GM21619 (cell line): ENCODE data around the gene DBH.

Experiments used
- ATAC-seq: cut with Tn5 transposase; IDR thresholded peaks from one replicate; pipeline ENCODE4 v1.9.1; 2021; ENCODE audit not compliant: unreplicated experiment

The DBH gene

DNA sequence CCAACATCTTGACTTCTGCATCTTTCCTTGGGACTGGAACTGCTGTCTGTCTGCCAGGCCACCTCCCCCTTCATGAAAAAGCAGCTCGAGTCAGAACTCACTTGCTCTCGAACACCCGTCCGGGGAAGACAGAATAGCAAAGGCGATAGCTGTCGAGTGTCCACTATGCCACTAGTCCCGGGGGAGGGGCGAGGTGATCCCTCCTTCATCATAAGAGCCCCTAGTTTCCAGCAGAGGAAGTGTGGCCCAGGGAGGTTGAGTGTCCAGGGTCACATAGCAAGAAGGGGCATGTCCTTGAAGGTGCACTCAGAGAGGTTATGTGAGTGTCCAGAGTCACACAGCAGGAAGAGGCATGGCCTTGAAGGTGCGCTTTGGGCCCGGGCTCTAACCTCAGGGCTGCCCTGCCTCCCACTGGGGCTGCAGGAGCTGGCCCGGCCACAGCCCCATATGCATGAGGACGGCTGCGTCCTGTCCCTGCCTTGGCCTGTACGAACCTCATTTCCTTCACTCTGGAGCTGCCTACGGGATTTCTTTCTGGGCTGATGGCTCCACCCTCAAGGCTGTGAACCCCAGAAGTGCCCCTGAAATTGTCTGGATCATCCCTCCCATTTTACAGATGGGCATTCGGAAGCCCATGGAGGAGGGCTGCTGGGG lies 6.7 kb downstream of the DBH start:
- ATAC-seq, result no peak

DNA sequence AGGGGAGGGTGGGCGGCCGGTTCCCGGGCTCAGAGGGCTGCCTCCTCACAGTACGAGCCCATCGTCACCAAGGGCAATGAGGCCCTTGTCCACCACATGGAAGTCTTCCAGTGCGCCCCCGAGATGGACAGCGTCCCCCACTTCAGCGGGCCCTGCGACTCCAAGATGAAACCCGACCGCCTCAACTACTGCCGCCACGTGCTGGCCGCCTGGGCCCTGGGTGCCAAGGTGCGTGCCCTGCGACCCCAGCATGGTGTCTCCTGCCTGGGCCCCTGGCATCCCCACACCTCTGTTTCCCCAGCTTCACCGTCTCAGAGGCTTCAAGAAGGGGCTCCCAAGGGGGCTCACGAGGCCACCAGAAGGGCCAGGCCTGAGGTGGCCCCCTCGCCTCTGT lies 7.2 kb downstream of the DBH start:
- no peak for ATAC-seq

DNA sequence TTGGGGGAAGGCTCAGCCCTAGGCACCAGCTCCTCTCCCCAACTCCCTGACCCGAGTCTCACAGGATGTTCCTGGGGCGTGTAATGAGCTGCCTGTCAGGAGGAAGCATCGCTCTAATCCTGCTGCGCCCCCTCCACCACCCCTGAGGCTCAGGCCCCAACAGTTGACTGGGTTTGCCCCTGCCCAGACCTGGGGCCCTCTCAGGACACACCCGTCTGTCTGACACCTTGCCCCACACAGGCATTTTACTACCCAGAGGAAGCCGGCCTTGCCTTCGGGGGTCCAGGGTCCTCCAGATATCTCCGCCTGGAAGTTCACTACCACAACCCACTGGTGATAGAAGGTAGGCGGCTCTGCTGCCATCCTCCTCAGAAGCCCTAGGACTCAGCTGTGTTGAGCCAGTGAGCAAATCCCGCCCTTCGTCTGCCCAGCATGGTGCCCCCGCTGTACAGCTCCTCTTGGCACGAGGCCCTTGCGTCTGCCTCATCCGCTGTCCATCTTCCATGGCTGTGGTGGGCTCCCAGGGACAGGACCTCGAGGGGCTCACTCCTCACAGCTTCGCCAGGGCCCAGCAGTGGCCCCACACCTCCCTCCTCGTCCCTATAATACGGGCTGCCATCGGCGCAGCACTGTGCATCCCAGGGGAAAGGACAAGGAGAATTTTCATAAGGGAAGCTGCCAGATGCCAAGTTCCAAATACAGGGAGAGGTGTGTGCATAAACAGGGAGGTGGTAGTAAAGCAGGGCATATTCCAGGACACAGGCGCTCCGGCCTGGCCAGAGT lies 8.0 kb downstream of the DBH start:
- no peak for ATAC-seq

DNA sequence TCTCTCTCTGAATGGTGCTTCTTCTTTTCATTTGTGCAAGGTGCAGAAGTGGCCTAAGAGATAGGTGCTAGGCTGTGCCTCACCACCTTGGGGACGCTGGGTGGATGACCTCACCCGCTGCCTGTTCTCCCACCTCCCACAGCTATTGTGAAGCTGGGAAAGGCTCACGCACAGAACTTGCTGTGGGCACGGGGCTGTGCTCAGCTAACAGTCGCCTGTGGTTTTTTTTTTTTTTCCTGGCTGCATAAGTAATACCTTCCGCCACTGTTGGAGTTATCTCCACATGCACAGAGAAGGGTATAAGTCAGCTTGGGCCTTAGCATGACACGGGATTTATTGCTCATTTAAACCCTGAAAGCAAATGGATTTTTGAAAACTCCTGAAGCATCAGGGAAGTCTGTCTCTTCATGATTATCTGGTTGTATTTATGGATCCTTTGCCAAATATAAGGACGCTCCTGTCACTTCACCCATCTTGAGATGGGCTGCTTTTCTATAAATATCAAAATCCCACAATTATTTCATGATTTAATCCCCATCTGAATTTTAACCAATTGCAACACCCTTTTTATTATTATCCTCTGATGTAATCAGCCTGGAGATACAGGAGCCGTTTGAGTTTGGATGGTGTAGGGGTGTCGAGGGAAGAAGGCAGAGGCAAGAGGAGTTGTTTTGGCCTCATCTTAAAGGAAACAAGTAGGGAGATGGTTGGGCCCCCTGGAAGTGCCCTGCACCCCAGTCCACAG lies 9.0 kb downstream of the DBH start:
- ATAC-seq, result no peak

DNA sequence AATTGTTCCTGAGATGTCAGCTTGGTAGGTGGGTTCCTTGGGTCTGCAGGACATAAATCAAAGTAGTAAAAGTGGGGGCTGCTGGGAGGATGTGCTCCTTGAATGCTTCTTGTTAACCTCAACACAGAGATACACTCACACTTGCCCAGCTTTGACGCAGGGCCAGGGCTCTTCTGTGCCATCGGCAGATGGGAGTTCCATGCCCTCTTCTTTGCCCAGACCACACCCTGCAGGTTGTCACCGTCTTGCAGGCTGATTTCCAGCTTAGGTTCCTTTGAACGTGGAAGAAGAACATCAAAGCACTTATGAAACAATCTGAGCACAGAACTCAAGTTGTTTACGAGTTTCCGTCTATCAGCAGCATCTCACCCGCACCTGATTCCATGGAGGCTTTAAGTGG lies 11.0 kb downstream of the DBH start:
- no peak for ATAC-seq

DNA sequence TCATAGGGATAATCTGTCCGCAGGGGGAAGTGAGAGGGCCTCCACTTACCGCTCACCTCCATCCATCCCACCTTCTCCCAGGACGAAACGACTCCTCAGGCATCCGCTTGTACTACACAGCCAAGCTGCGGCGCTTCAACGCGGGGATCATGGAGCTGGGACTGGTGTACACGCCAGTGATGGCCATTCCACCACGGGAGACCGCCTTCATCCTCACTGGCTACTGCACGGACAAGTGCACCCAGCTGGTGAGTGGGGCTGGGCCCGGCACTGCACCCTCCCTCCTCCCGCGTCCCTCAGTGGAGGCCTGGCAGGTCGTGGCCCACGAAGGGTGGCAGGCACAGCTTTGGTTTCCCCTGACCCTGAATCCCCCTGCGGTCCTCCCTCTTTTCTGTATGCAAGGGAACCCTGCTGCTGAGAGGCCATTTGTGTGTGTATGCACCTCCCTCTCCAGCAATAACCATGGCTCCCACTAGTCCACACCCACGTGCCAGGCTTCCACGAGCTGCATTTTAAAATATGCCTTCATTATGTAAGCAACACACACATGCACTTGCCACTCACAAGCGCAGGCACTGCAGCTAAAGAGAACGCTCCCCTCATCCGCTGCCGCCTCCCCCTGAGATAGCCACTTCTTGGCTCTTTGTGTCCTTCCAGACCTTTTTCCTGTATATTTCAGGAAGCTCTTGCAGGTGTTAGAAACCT lies 11.8 kb downstream of the DBH start:
- ATAC-seq, result no peak

DNA sequence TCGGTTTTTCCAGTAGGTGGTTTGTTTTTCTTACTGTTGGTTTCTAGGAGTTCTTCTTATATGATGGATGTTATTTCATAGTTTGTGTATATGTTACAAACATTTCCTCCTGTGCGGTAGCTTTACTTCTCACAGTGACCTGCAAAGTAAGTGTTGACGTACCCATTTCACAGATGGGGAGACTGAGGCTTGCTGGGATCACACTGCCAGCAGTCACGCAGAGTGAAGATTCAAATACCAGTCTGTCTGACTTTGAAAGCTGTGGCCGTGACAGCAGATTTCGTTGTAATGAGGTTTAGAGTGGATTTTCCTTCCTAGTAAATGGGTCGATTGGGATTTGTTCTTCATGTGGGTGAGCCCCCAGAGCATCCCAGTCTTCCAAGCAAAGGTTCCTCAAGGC lies 13.0 kb downstream of the DBH start:
- no peak for ATAC-seq

DNA sequence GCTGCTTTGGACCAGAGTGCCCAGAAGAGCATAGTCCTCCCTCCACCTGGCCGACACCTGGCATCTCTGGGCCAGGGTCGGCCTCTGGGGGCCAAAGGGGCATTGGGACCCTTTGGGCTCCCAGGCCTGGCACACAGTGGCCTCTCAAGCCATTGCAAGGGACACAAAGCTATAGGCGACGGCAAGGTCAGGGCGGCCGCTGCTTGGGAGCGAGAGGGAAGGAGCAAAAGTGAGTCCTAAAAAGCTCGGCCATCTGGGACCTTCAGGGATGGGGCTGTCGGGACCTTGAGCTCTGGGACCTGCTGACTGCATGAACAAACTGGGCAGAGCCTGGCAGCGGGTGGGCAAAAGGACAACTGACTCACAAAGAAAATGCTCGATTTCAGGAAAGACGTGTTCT lies 13.9 kb downstream of the DBH start:
- ATAC-seq, result no peak

DNA sequence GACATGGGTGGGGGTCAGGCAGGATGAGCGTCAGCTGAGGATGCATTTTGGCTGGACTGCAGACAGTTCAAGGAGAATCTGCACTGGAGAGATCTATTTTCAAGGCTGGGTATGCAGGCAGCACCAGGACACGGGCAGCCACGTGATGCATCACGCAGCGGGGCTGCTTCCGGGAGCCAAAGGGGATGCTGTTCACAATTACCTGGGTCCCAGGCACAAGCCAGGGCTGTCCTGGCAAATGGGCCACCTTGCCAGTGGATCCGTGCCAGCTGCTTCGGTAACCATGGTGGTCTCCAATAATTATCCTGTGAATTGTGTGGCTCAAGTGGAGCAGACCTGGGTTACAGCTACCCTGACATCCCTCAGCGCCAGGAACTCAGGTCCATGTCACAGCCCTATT lies 17.5 kb downstream of the DBH start:
- ATAC-seq, result no peak

DNA sequence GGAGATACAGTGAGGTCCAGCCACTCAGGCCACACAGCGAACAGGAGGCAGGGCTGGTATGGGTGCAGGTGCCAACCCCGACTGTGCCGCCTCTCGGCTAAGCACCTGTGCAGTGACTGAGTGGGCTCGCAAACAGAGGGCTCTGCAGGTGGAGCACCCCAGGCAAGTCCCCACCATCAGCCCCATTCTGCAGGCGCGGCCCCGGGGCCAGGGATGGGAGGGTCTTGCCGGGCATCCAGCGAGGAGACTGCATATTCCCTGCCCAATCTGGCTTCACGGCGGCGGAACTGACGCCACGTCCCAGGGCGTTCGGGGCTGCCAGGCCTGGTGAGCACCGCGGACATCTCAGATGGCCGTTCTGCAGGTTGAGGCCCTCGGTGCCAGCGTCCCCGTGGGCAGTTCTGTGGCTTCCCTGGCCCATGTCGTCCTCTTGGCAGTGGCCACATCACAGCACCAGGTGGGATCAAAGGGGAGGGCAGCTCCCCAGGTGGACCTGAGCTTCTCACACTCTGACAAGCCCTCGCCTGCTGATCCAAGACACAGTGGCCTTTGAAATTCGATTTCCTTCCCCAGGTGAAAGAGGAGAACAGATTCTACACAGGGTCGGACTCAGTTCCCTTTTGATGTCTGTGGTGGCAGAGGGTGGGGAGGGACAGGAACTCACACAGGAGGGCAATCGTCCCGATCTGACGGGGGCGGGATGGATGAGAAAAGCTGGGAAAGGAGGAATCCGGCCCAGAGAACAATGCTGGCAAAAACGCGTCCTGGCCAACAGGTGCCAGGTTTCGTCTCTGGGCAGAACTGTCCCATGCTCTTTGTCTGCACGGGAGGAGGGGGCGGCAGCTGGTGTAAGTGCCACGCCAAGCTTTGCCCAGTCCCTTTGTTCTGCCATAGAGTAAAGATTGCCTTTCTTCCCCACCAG lies 18.8 kb downstream of the DBH start:
- no peak for ATAC-seq

DNA sequence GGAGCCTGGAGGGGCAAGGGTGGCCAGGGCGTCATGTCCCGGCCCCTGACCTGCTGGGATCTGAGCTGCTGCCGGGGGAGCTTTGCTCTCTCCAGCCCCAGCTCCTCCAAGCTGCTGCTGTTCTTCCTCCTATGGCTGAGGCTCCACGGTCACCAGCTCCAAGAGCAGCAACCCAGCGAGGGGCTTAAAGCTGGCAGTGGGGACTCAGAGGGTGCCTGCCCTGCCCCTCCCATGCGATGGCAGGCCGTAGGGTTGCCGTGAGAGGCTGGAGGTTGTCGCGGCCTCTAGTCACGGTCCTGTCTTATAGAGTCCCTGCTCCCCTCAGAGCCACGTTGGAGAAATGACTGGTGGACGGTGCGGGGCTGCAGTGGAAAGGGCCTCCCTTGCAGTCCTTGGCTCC lies 19.5 kb downstream of the DBH start:
- no peak for ATAC-seq

DNA sequence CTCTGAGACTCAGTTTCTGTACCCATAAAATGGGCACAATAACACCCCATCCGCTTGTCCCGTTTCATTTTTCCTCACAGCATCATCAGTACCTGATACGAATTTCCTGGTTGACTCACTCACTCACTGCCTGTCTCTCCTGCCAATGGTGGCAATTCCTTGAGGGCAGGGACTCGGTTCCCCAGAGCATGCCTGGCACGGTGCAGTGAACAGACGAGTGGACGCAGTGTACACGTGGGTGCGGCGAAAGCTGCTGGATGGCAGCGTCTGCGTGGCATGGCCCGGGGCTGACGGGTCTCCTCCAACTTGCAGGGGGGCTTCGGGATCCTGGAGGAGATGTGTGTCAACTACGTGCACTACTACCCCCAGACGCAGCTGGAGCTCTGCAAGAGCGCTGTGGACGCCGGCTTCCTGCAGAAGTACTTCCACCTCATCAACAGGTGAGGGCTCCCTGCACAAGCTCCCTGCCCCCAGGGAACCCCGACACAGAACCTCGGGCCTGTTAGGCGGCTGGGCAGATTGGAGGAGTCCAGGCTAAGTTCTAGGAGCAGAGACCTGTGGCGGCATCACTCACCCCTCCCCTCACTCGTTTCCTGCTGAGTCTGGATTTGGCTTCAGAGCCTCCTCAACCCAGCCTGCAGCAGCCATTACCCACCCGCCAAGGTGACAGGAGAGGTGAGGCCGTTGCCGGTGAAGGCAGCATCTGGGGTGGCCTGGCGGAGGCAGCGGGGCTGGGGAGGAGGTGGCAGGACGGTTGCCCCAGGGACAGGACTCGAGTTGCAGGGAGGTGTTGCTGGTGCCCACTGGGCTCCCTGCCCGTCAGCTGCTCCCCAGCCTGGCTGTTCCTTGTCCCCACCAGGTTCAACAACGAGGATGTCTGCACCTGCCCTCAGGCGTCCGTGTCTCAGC lies 20.3 kb downstream of the DBH start:
- no peak for ATAC-seq

DNA sequence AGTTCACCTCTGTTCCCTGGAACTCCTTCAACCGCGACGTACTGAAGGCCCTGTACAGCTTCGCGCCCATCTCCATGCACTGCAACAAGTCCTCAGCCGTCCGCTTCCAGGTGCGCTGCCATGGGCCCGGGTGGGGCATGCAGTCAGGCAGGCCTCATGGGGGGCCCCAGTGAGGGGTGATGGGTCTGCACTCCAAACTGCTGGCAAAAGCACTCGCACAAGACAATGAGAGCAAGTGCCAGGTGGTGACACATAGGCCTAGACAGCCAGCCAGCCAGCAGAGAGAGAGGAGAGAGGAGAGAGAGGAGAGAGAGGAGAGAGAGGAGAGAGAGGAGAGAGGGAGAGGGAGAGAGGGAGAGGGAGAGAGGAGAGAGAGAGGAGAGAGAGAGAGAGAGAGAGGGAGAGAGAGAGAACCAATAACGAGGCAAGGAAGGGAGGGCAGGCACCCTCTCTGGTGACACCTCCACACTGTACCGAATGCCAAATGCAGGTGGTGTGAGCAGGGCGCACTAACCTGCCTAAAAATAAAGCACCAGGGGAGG lies 21.0 kb downstream of the DBH start:
- ATAC-seq, result no peak

DNA sequence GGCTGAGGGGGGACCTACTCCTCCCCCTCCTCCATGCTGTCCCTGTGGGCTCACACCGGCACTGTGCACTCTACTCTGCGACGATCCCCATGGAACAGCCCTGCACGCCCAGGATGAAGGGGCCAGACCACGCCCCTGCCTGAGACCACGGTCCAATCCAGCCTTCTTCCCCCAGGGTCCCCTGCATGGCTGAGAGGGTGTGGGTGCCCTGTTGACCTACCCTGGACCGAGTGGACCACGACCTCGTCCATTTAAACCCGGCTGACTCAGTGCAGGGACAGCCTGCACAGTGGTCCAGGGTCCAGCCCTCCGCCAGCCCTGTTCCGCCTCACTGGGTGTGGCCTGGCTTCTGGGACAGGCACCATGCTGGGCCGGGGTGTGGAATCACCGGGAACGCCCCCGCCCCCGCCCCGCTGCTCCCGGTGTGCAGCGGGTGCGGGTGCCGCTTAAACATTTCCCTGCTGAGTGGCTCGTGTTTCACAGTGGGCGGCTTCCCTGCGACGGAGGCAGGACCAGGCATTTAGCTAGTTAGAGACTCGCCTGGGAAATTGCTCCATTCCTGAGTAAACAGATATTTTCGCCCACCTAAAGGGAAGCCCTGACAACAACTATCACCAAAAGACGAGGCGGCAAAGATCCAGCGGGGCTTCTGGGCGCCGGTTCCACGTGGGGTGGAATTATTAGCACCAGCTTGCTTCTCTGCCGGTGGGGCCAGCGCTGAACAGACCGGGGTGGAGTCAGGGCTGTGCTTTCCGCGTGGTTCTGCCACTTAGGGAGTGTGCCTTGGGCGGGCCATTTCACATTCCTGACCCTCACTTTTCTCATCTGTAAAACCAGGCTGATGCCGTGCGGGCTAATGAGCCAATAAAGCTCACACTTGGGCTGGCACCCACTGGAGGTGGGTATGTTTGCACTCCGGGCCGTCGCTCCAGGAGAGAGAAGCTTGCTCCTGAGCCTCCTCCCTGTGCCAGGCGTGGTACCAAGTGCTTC lies 22.6 kb downstream of the DBH start:
- ATAC-seq, result no peak

DNA sequence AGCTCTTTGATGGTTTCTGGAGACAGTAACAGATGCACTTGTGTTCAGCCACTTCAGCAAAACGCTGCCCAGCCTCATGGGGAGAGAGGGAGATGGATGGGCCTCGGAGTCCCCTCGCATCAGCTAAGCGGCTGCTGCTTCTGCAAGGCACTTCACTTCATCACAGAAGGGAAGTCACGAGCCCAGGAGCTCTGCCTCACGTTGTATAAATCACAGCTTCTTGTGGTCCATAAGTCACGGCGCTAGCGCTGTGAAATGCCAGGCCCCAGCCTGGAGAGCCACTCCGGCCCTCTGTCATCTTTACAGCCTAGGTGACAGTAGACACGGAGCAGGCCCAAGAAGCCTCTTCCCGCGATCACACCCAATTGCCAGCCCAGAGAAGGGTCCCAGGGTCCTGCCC lies 23.4 kb downstream of the DBH start:
- ATAC-seq, result no peak

DNA sequence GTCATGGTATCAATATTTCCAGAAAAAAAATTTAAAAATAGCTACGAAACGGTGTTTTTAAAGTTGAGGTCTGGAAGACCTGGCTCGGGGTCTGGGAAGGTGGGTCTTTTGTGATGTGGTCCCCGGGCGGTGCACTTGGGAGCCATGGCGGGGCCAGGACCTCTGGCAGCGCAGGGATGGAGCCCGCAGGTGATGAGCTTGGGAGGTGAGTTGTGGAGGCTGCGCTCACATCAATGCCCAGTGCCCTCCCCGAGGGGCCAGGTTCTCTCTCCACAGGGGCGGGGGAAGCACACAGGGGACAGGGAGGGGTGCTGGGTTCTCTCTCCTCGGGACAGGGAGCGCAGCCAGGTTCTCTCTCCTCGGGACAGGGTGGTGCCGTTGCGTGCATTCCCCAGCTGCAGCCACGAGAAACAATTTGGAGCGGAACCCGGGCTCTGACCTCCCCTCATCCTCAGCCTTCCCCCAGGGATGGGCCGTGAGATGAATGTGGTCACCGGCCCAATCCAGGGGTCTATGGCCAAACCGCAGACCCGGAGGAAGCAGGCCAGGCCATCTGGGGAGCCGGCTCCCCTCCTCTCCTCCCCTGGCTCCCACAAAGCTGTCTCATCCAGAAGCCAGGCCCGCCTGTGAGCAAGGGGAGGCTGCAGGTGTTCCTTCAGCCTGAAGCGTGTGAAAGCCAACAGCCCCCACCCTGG lies 25.8 kb downstream of the DBH start:
- no peak for ATAC-seq
